ENCODE results near the gene N4BP3. TPM values are rescaled to one million over a fixed set of nuclear protein-coding genes. Genes with fewer than 3 reads are reported as not detected.

Gene N4BP3
- total and polyA plus RNA-seq, 2 of the 4 experiments (the other 2 are of a cell fraction): 0.14 to 0.18 TPM

- no peak overlapping the region for H2AK5ac ChIP-seq (ENCODE audit: low read depth, low read length)
- no peak overlapping the region for H3K18ac ChIP-seq (ENCODE audit: low read depth, low read length)
- no peak overlapping the region for H3K23ac ChIP-seq (ENCODE audit: low read depth, low read length)
- peaks cover 7% of the 10 kb centered on the region for H3K36me3 ChIP-seq (ENCODE audit: control insufficient read depth, insufficient read depth, low read length)
- H3K27ac ChIP-seq (ENCODE audit: insufficient read depth, low read length): no peak overlapping the region; the same call in 1 of the 2 replicates
- no TSS peak for BruUV-seq (replicated peaks)
- no peaks in the 10 kb centered on the region; the same call in 1 of the 2 replicates for H3K27me3 ChIP-seq (ENCODE audit: control insufficient read depth, insufficient read depth, low read length)
- H3K4me2 ChIP-seq (ENCODE audit: low read depth, low read length): peak overlapping the region; percentile 94
- no peak overlapping the region; the same call in 1 of the 2 replicates for H3K56ac ChIP-seq (ENCODE audit: extremely low read depth, insufficient read depth, low read length)
- 25 to 100% methylated on average over 1 to 6 of the region's 10 CpGs for WGBS, 2 experiments (ENCODE audit: extremely low coverage in 2 of 2, insufficient read length in 1 of 2)
- no peak overlapping the region for H2BK5ac ChIP-seq (ENCODE audit: low read depth, low read length, poor library complexity, severe bottlenecking)
- no peak overlapping the region for H2BK120ac ChIP-seq (ENCODE audit: low read depth, low read length)
- H2AFZ ChIP-seq (replicated peaks; ENCODE audit: low read length, poor library complexity): peak overlapping the region; percentile 98
- H3K14ac ChIP-seq (replicated peaks; ENCODE audit: low read depth, low read length): no peak overlapping the region
- ATAC-seq (ENCODE audit: low read depth): no peak
- no peak overlapping the region for H4K5ac ChIP-seq (ENCODE audit: low read depth, low read length)
- peak overlapping the region; percentile 53 to 71; a peak in 2 of 4 replicates for H4K8ac ChIP-seq (ENCODE audit: low read depth in 2 of 2, low read length in 2 of 2)
- H3K9ac ChIP-seq (ENCODE audit: low read depth, low read length): peak overlapping the region; percentile 68
- H3K4ac ChIP-seq (ENCODE audit: low read depth, low read length): peak overlapping the region; percentile 47; the same call in 1 of the 2 replicates
- ChIA-PET POLR2A (ENCODE audit: unreplicated experiment) (no interaction called here), CTCF (no interaction called here)
- peaks cover 5% of the 10 kb centered on the region; the same call in 1 of the 2 replicates for H3K4me1 ChIP-seq (ENCODE audit: control insufficient read depth, insufficient read depth, low read length)
- no peak overlapping the region for H2BK15ac ChIP-seq (ENCODE audit: low read depth, low read length)
- H4K91ac ChIP-seq (ENCODE audit: insufficient read depth, low read depth, low read length): no peak overlapping the region
- intact Hi-C loops (cut with micrococcal nuclease) (loop anchor here (5.0 kb wide), 1 partner anchor 54 kb away; no protein-coding TSS in a partner anchor), in situ Hi-C loops (cut with MboI; ENCODE audit: low sequenced_read_pairs) (no loop called here), dilution Hi-C loops (cut with HindIII; ENCODE audit: low sequenced_read_pairs, unreplicated experiment) (no loop called here)
- H3K9me1 ChIP-seq (ENCODE audit: insufficient read depth, low read length): peaks cover 3% of the 10 kb centered on the region; the same call in 1 of the 2 replicates
- H2AK9ac ChIP-seq (replicated peaks; ENCODE audit: low read depth, low read length, poor library complexity): peak overlapping the region; percentile 17
- peaks cover 7 to 27% of the 10 kb centered on the region in 2 experiments for H3K79me1 ChIP-seq (ENCODE audit: low read depth in 1 of 2, low read length in 2 of 2)
- TF ChIP-seq MAFK (IDR thresholded peaks at IDR 0.05; ENCODE audit: low read depth, low read length): no peak
- TF ChIP-seq NFE2L2 (IDR thresholded peaks at IDR 0.05; ENCODE audit: low read depth, low read length): no peak
- no peak for TF ChIP-seq USF2 (IDR thresholded peaks at IDR 0.05; ENCODE audit: low read depth, low read length)
- no peak for TF ChIP-seq CEBPB (IDR thresholded peaks at IDR 0.05; ENCODE audit: low read depth, low read length)
- no peak for TF ChIP-seq FOS (IDR thresholded peaks at IDR 0.05; ENCODE audit: low read depth, low read length)
- no peak for TF ChIP-seq CHD1 (IDR thresholded peaks at IDR 0.05; ENCODE audit: low read depth, low read length)
- no peak for TF ChIP-seq BHLHE40 (IDR thresholded peaks at IDR 0.05; ENCODE audit: low read depth, low read length)
- no peak for TF ChIP-seq RAD21 (IDR thresholded peaks at IDR 0.05; ENCODE audit: low read length)
- no peaks in the 10 kb centered on the region; the same call in 1 of the 2 replicates for H4K20me1 ChIP-seq (ENCODE audit: insufficient read depth, low read length)
- DNase-seq: no peak
- no peak overlapping the region for H2BK20ac ChIP-seq (ENCODE audit: low read depth, low read length)
- H3K4me3 ChIP-seq (ENCODE audit: insufficient read depth, low read depth, low read length): peak overlapping the region; percentile 66
- no peaks in the 10 kb centered on the region for H3K9me3 ChIP-seq (ENCODE audit: control insufficient read depth, insufficient read depth, low read length)
Observed at GRCh38 chr5:178131446-178131996, 18.2 kb downstream of the N4BP3 start.

All from IMR-90 (cell line).